Chondrocyte (in vitro differentiated cells): ENCODE results near the gene HMX2. TPM values are rescaled to one million over a fixed set of nuclear protein-coding genes. Genes with fewer than 3 reads are reported as not detected.
"Not testable (repeated sequence)": the region's sequence is repeated elsewhere in the genome, so short reads cannot be mapped to it uniquely, and the experiment has no call there.

Experiments used
- DNase-seq: peaks from one replicate; pipeline ENCODE4 v3.0.0; 2021; ENCODE audit warnings: mixed read lengths, low spot score
- H3K27ac Mint-ChIP-seq: one replicate; pipeline ENCODE4 v1.8.0; 2021; ENCODE audit warnings: mild to moderate bottlenecking, moderate library complexity, mixed read lengths; ENCODE audit not compliant: unreplicated experiment
- H3K27me3 Mint-ChIP-seq: 2 replicates; pipeline ENCODE4 v1.8.0; 2021; ENCODE audit warnings: low read depth, mixed read lengths
- H3K36me3 Mint-ChIP-seq: 2 replicates; pipeline ENCODE4 v1.8.0; 2021; ENCODE audit warnings: low read depth, mixed read lengths
- H3K4me1 Mint-ChIP-seq: 2 replicates; pipeline ENCODE4 v1.8.0; 2021; ENCODE audit warnings: low read depth, mild to moderate bottlenecking, mixed read lengths
- H3K4me3 Mint-ChIP-seq: one replicate; pipeline ENCODE4 v1.8.0; 2021; ENCODE audit warnings: mild to moderate bottlenecking, moderate library complexity, mixed read lengths; ENCODE audit not compliant: unreplicated experiment
- H3K9me3 Mint-ChIP-seq: 2 replicates; pipeline ENCODE4 v1.8.0; 2021; ENCODE audit warnings: low read depth, mixed read lengths
- total RNA-seq: library from RNA; stranded (reverse); gene quantifications from 3 replicates; pipeline ENCODE4 v1.2.1, GENCODE V29; 2021
- TF ChIP-seq, protein P1 (sequence below): fragments of 200-600 bp; sonication (generic); IDR thresholded peaks from 2 replicates; pipeline ENCODE4 v1.5.0; 2021; ENCODE audit warnings: antibody characterized with exemption, mild to moderate bottlenecking, moderate library complexity

Gene HMX2
- total RNA-seq, 1 donor from 2014 or later: not detected

DNA sequence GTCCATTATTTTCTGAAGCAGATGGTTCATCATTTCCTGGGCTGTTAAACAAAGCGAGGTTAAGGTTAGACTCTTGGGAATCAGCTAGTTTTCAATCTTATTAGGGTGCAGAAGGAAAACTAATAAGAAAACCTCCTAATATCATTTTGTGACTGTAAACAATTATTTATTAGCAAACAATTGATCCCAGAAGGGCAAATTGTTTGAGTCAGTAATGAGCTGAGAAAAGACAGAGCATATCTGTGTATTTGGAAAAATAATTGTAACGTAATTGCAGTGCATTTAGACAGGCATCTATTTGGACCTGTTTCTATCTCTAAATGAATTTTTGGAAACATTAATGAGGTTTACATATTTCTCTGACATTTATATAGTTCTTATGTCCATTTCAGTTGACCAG is 16.4 kb downstream of the HMX2 start:
- H3K9me3 Mint-ChIP-seq: no peaks in the 10 kb centered on the region
- no peak for DNase-seq
- TF ChIP-seq, protein P1, sequence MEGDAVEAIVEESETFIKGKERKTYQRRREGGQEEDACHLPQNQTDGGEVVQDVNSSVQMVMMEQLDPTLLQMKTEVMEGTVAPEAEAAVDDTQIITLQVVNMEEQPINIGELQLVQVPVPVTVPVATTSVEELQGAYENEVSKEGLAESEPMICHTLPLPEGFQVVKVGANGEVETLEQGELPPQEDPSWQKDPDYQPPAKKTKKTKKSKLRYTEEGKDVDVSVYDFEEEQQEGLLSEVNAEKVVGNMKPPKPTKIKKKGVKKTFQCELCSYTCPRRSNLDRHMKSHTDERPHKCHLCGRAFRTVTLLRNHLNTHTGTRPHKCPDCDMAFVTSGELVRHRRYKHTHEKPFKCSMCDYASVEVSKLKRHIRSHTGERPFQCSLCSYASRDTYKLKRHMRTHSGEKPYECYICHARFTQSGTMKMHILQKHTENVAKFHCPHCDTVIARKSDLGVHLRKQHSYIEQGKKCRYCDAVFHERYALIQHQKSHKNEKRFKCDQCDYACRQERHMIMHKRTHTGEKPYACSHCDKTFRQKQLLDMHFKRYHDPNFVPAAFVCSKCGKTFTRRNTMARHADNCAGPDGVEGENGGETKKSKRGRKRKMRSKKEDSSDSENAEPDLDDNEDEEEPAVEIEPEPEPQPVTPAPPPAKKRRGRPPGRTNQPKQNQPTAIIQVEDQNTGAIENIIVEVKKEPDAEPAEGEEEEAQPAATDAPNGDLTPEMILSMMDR: no peak
- no peak overlapping the region for H3K27ac Mint-ChIP-seq
- H3K36me3 Mint-ChIP-seq: peaks cover 29% of the 10 kb centered on the region
- no peaks in the 10 kb centered on the region for H3K27me3 Mint-ChIP-seq
- H3K4me1 Mint-ChIP-seq: no peaks in the 10 kb centered on the region
- H3K4me3 Mint-ChIP-seq: no peak overlapping the region

DNA sequence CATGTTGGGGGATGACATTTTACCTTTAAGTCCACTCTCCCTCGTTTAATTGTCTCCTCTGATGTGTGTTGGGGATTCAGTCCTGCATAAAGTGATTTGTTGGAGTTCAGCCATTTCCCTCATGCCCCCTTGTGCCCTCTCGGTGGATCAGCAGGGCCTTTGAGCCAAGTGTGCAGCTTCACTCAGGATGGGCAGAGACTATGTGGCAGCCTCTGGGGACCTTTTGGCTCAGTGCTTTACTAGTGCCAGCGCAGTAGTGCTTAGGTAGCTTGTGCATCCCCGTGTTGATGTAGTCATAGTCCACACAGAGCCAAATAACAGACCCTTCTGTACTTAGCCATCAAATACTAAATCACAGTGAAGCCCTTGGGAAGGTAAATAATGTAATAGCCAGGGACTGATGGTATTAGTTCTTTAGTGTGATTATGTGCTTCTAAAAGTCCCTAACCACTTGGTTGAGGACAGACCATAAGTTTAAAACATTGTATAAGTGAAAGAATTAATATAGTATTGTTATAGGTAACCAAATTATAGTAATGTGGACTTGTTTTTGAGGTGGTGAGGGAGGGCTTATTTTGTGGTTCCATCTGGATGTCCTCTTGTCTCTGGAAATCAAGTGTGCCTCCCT is 17.6 kb downstream of the HMX2 start:
- H3K27ac Mint-ChIP-seq: no peak overlapping the region
- TF ChIP-seq, protein P1: no peak
- H3K9me3 Mint-ChIP-seq: no peaks in the 10 kb centered on the region
- DNase-seq: no peak
- no peaks in the 10 kb centered on the region for H3K4me1 Mint-ChIP-seq
- H3K36me3 Mint-ChIP-seq: peaks cover 28% of the 10 kb centered on the region
- H3K4me3 Mint-ChIP-seq: no peak overlapping the region
- H3K27me3 Mint-ChIP-seq: no peaks in the 10 kb centered on the region

GRCh38 chr10:123166618-123167017 is 18.7 kb downstream of the HMX2 start:
- no peak overlapping the region for H3K4me3 Mint-ChIP-seq
- H3K27ac Mint-ChIP-seq: peak overlapping the region; percentile 49
- DNase-seq: no peak
- no peaks in the 10 kb centered on the region for H3K27me3 Mint-ChIP-seq
- no peaks in the 10 kb centered on the region for H3K9me3 Mint-ChIP-seq
- H3K36me3 Mint-ChIP-seq: peaks cover 23% of the 10 kb centered on the region
- no peaks in the 10 kb centered on the region for H3K4me1 Mint-ChIP-seq
- TF ChIP-seq, protein P1: no peak

- Mint-ChIP-seq H3K4me3 (no peak overlapping the region), H3K9me3 (no peaks in the 10 kb centered on the region), H3K36me3 (peaks cover 15% of the 10 kb centered on the region), H3K27me3 (no peaks in the 10 kb centered on the region), H3K27ac (no peak overlapping the region), H3K4me1 (no peaks in the 10 kb centered on the region)
- TF ChIP-seq, protein P1: no peak
- DNase-seq: no peak
These were observed 23.0 kb downstream of the HMX2 start for GRCh38 chr10:123170961-123171360.

DNA sequence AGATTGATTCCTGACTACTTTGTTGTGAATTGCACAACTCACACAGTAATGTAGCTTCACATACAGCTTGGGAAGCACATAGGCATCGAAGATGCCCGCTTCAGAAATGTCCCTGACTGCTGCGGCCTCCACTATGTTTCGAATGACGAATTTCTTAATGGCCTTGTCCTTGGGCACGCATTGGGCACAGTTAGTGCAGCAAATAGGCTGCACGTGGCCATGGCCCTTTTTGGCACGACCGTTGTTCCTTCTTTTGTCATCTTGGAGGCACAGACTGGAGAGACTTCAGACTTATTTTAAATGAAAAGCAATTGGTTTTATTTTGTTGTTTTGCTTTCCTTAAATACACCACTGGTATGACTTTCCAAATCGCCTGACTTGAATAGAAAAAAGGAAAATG is 23.7 kb downstream of the HMX2 start:
- H3K27me3 Mint-ChIP-seq, DNase-seq, H3K4me1 Mint-ChIP-seq, H3K9me3 Mint-ChIP-seq, H3K4me3 Mint-ChIP-seq, H3K27ac Mint-ChIP-seq: not testable (repeated sequence)
- peaks cover 15% of the 10 kb centered on the region for H3K36me3 Mint-ChIP-seq
